ENCODE results near the gene ITFG2. TPM values are rescaled to one million over a fixed set of nuclear protein-coding genes. Genes with fewer than 3 reads are reported as not detected.

Gene ITFG2
- total RNA-seq, 1 donor from 2014 or later = 46.4 TPM

GRCh38 chr12:2826036-2826435, 13.6 kb downstream of the ITFG2 start:
- intact Hi-C loops (cut with micrococcal nuclease) = no loop called here
- no peak for DNase-seq (ENCODE audit: low spot score)
- no peaks in the 10 kb centered on the region for H3K27me3 Mint-ChIP-seq (ENCODE audit: low read depth)
- H3K9me3 Mint-ChIP-seq = no peaks in the 10 kb centered on the region
- peaks cover 54% of the 10 kb centered on the region for H3K36me3 Mint-ChIP-seq (ENCODE audit: low read depth)
- H3K4me3 Mint-ChIP-seq (ENCODE audit: low read depth) = no peak overlapping the region
- no peaks in the 10 kb centered on the region for H3K4me1 Mint-ChIP-seq (ENCODE audit: low read depth)
- no peak overlapping the region for H3K27ac Mint-ChIP-seq

GRCh38 chr12:2826721-2827515, 14.4 kb downstream of the ITFG2 start:
- Mint-ChIP-seq H3K27me3 (ENCODE audit: low read depth) (no peaks in the 10 kb centered on the region), H3K36me3 (ENCODE audit: low read depth) (peaks cover 52% of the 10 kb centered on the region), H3K4me3 (ENCODE audit: low read depth) (no peak overlapping the region), H3K27ac (no peak overlapping the region), H3K9me3 (no peaks in the 10 kb centered on the region), H3K4me1 (ENCODE audit: low read depth) (no peaks in the 10 kb centered on the region)
- DNase-seq (ENCODE audit: low spot score) = no peak
- intact Hi-C loops (cut with micrococcal nuclease) = no loop called here

- DNase-seq (ENCODE audit: low spot score) = no peak
- no peaks in the 10 kb centered on the region for H3K9me3 Mint-ChIP-seq
- no peak overlapping the region for H3K4me3 Mint-ChIP-seq (ENCODE audit: low read depth)
- peaks cover 36% of the 10 kb centered on the region for H3K36me3 Mint-ChIP-seq (ENCODE audit: low read depth)
- H3K27ac Mint-ChIP-seq = no peak overlapping the region
- H3K4me1 Mint-ChIP-seq (ENCODE audit: low read depth) = no peaks in the 10 kb centered on the region
- intact Hi-C loops (cut with micrococcal nuclease) = no loop called here
- H3K27me3 Mint-ChIP-seq (ENCODE audit: low read depth) = no peaks in the 10 kb centered on the region
Measured at GRCh38 chr12:2829275-2829674, 16.8 kb downstream of the ITFG2 start.

DNA sequence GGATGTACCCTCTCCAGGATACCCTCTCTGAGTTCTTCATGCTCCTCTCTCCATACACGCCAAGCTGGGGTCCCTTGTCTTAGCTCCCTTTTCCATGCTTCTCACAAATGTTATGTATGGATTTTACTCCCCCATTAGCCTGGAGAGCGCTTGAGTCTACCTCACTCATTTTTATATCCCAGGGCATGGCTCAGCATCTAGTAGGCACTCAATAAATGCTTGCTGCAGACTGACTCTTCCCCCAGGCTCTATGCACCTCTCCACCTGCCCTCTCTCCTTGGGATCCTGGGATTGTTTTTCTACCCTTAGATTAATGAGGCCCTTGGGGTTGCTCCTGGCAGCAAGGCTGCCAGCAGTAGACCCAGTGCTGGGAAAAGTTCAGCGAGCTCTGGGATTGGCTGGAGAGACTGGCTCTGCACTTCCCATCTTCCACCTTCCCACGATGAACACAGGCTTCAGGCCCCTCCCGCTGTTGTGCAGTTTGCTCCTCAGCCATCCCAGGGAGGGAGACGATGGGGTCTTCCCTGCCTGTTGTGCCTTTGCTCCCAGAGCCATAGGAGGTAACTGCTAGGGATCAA, 20.2 kb downstream of the ITFG2 start:
- intact Hi-C loops (cut with micrococcal nuclease) = no loop called here
- DNase-seq (ENCODE audit: low spot score) = no peak
- H3K27me3 Mint-ChIP-seq (ENCODE audit: low read depth) = no peaks in the 10 kb centered on the region
- H3K27ac Mint-ChIP-seq = no peak overlapping the region
- no peaks in the 10 kb centered on the region for H3K4me1 Mint-ChIP-seq (ENCODE audit: low read depth)
- H3K36me3 Mint-ChIP-seq (ENCODE audit: low read depth) = peaks cover 25% of the 10 kb centered on the region
- H3K9me3 Mint-ChIP-seq = no peaks in the 10 kb centered on the region
- H3K4me3 Mint-ChIP-seq (ENCODE audit: low read depth) = no peak overlapping the region

GRCh38 chr12:2833327-2833726, 20.9 kb downstream of the ITFG2 start:
- intact Hi-C loops (cut with micrococcal nuclease) = no loop called here
- Mint-ChIP-seq H3K27ac (no peak overlapping the region), H3K36me3 (ENCODE audit: low read depth) (peaks cover 26% of the 10 kb centered on the region), H3K27me3 (ENCODE audit: low read depth) (no peaks in the 10 kb centered on the region), H3K9me3 (no peaks in the 10 kb centered on the region), H3K4me3 (ENCODE audit: low read depth) (no peak overlapping the region), H3K4me1 (ENCODE audit: low read depth) (no peaks in the 10 kb centered on the region)
- DNase-seq (ENCODE audit: low spot score) = no peak

DNA sequence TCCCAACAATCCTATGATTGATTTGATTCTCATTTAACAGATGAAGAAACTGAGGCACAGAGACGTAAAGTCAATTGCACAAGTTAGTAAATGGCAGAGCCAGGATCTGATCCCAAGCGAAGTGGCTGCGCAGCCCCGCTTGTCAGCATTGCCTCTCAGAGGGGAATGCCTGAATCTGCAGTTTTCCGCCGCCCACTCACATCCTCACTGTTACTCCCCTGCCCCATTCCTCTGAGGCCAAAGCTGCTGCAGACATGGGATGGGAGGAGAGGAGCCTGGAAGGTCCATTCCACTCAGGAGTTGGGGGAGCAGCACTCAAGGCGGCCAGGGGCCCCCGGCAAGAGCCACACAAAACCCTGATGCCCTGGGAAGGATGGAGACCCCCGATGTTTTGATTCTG, 21.3 kb downstream of the ITFG2 start:
- Mint-ChIP-seq H3K9me3 (no peaks in the 10 kb centered on the region), H3K4me1 (ENCODE audit: low read depth) (no peaks in the 10 kb centered on the region), H3K27ac (no peak overlapping the region), H3K4me3 (ENCODE audit: low read depth) (no peak overlapping the region), H3K36me3 (ENCODE audit: low read depth) (peaks cover 24% of the 10 kb centered on the region), H3K27me3 (ENCODE audit: low read depth) (no peaks in the 10 kb centered on the region)
- intact Hi-C loops (cut with micrococcal nuclease) = no loop called here
- no peak for DNase-seq (ENCODE audit: low spot score)

- Mint-ChIP-seq H3K4me3 (ENCODE audit: low read depth) (no peak within 1 kb of the TSS), H3K27ac (no peak within 1 kb of the TSS), H3K36me3 (ENCODE audit: low read depth) (peaks cover 22% of the 10 kb centered on the region)
Measured at GRCh38 chr12:2834581-2835491, 22.4 kb downstream of the ITFG2 start, which contains the start of gene NRIP2. Gene NRIP2 (minus strand): TSS chr12:2835035. CDS start chr12:2834983, 52 bp downstream.

GRCh38 chr12:2835691-2836403, 23.4 kb downstream of the ITFG2 start:
- Mint-ChIP-seq H3K9me3 (no peaks in the 10 kb centered on the region), H3K4me1 (ENCODE audit: low read depth) (peaks cover 2% of the 10 kb centered on the region), H3K27ac (no peak overlapping the region), H3K36me3 (ENCODE audit: low read depth) (peaks cover 22% of the 10 kb centered on the region), H3K4me3 (ENCODE audit: low read depth) (no peak overlapping the region), H3K27me3 (ENCODE audit: low read depth) (no peaks in the 10 kb centered on the region)
- intact Hi-C loops (cut with micrococcal nuclease) = no loop called here
- DNase-seq (ENCODE audit: low spot score) = no peak

More at GRCh38 chr12:2834581-2835491, 22.4 kb downstream of the ITFG2 start, which contains the start of gene NRIP2:
- Mint-ChIP-seq H3K9me3 (no peaks in the 10 kb centered on the region), H3K27me3 (ENCODE audit: low read depth) (no peaks in the 10 kb centered on the region), H3K4me1 (ENCODE audit: low read depth) (peaks cover 2% of the 10 kb centered on the region)
- intact Hi-C loops (cut with micrococcal nuclease) = no loop called here
- no peak for DNase-seq (ENCODE audit: low spot score)

DNA sequence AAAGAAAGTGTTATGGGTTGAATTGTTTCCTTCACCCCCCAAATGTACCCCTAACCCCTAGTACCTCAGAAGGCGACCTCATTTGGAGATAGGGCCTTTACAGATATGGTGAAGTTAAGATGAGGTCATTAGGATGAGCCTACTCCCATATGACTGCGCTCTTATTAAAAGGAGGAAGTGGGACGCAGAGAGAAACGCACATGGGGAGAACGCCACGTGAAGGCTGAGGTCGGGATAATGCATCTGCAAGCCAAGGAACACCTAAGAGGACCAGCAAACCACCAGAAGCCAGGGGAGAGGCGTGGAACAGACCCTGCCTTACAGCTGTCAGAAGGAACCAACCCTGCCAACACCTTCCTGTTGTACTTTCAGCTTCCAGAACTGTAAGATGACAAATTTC, 24.1 kb downstream of the ITFG2 start:
- no peak overlapping the region for H3K4me3 Mint-ChIP-seq (ENCODE audit: low read depth)

DNA sequence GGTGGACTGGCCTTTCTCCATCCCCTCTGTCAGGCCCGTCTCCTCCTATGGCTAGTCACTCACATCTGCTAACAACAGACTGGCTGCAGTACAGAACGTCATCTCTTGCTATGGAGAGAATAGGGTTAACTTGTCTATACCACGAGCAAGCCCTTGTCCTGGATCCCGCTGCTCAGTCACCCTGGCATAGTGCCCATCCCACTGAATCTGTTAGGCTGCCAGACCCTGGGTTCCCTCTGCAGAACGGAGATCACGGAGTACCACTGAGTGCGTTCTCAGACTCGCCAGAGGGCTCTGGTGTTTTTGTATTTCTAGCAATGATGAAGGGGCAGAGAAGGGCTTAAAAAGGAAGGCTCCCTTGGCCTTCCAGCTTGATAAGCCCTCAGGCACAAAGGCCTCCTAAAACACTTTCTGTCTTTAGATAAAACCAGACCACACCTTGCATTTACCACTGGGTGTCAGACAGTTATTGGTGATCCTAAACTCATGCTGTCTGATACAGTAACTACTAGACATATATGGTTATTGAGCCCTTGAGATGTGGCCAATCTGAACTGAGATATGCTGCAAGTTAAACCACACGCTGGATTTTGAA, 28.7 kb downstream of the ITFG2 start:
- Mint-ChIP-seq H3K36me3 (ENCODE audit: low read depth) (peaks cover 14% of the 10 kb centered on the region), H3K9me3 (no peaks in the 10 kb centered on the region), H3K27ac (no peak overlapping the region), H3K27me3 (ENCODE audit: low read depth) (no peaks in the 10 kb centered on the region), H3K4me1 (ENCODE audit: low read depth) (peaks cover 2% of the 10 kb centered on the region), H3K4me3 (ENCODE audit: low read depth) (no peak overlapping the region)
- intact Hi-C loops (cut with micrococcal nuclease) = no loop called here
- DNase-seq (ENCODE audit: low spot score) = no peak

More for the DNA sequence above, 24.1 kb downstream of the ITFG2 start:
- no peak for DNase-seq (ENCODE audit: low spot score)
- intact Hi-C loops (cut with micrococcal nuclease) = no loop called here
- Mint-ChIP-seq H3K4me1 (ENCODE audit: low read depth) (peaks cover 2% of the 10 kb centered on the region), H3K27me3 (ENCODE audit: low read depth) (no peaks in the 10 kb centered on the region), H3K9me3 (no peaks in the 10 kb centered on the region), H3K36me3 (ENCODE audit: low read depth) (peaks cover 21% of the 10 kb centered on the region), H3K27ac (no peak overlapping the region)

GRCh38 chr12:2842948-2843347, 30.5 kb downstream of the ITFG2 start:
- DNase-seq (ENCODE audit: low spot score) = no peak

GRCh38 chr12:2844786-2845185, 32.3 kb downstream of the ITFG2 start:
- Mint-ChIP-seq H3K27me3 (ENCODE audit: low read depth) (no peaks in the 10 kb centered on the region), H3K4me1 (ENCODE audit: low read depth) (no peaks in the 10 kb centered on the region), H3K4me3 (ENCODE audit: low read depth) (no peak overlapping the region), H3K9me3 (no peaks in the 10 kb centered on the region), H3K36me3 (ENCODE audit: low read depth) (peaks cover 4% of the 10 kb centered on the region), H3K27ac (no peak overlapping the region)
- intact Hi-C loops (cut with micrococcal nuclease) = no loop called here
- DNase-seq (ENCODE audit: low spot score) = no peak

More at GRCh38 chr12:2842948-2843347, 30.5 kb downstream of the ITFG2 start:
- no peak overlapping the region for H3K4me3 Mint-ChIP-seq (ENCODE audit: low read depth)
- intact Hi-C loops (cut with micrococcal nuclease) = no loop called here
- H3K27me3 Mint-ChIP-seq (ENCODE audit: low read depth) = no peaks in the 10 kb centered on the region
- no peaks in the 10 kb centered on the region for H3K9me3 Mint-ChIP-seq
- no peak overlapping the region for H3K27ac Mint-ChIP-seq
- peaks cover 11% of the 10 kb centered on the region for H3K36me3 Mint-ChIP-seq (ENCODE audit: low read depth)
- H3K4me1 Mint-ChIP-seq (ENCODE audit: low read depth) = peaks cover 2% of the 10 kb centered on the region
